Colon (tissue), 2 donors: Measurements from ENCODE around the gene KPNA4.
"Not testable (repeated sequence)": the region's sequence is repeated elsewhere in the genome, so short reads cannot be mapped to it uniquely, and the experiment has no call there.

Experiments
- FAIRE-seq: peaks from 2 replicates; lab custom pipeline; 2012; peaks lifted over from hg19 to GRCh38; lab: Jason Lieb, UNC
- donor health status: control.
- donor health status: control.

Gene KPNA4

GRCh38 chr3:160565442-160566403, at the start of gene KPNA4:
Gene KPNA4 (minus strand): TSS chr3:160565571. CDS start chr3:160565282, 289 bp downstream.
- FAIRE-seq: peak; percentile 53

GRCh38 chr3:160613661-160614060, 48.3 kb upstream of the KPNA4 start:
- no peak for FAIRE-seq

GRCh38 chr3:160612386-160613075, 47.2 kb upstream of the KPNA4 start:
- no peak for FAIRE-seq

GRCh38 chr3:160611141-160611540, 45.8 kb upstream of the KPNA4 start:
- FAIRE-seq: no peak

- no peak for FAIRE-seq
These were observed 43.5 kb upstream of the KPNA4 start for GRCh38 chr3:160608870-160609269.

- FAIRE-seq: no peak
These were observed 42.5 kb upstream of the KPNA4 start for GRCh38 chr3:160607826-160608225.

- FAIRE-seq: no peak
These were observed 39.9 kb upstream of the KPNA4 start for GRCh38 chr3:160605315-160605714.

GRCh38 chr3:160603845-160604244, 38.5 kb upstream of the KPNA4 start:
- not testable (repeated sequence) for FAIRE-seq

GRCh38 chr3:160602259-160602658, 36.9 kb upstream of the KPNA4 start:
- FAIRE-seq: no peak

- FAIRE-seq: no peak
These were observed 35.9 kb upstream of the KPNA4 start for GRCh38 chr3:160601288-160601687.

GRCh38 chr3:160598865-160599264, 33.5 kb upstream of the KPNA4 start:
- FAIRE-seq: no peak

GRCh38 chr3:160588023-160588422, 22.7 kb upstream of the KPNA4 start:
- FAIRE-seq: no peak

- FAIRE-seq: no peak
These were observed 21.7 kb upstream of the KPNA4 start for GRCh38 chr3:160587105-160587504.

GRCh38 chr3:160586679-160587078, 21.3 kb upstream of the KPNA4 start:
- no peak for FAIRE-seq

- no peak for FAIRE-seq
These were observed 18.1 kb upstream of the KPNA4 start for GRCh38 chr3:160583451-160583850.

GRCh38 chr3:160580938-160581337, 15.6 kb upstream of the KPNA4 start:
- FAIRE-seq: no peak

- no peak for FAIRE-seq
These were observed 12.3 kb upstream of the KPNA4 start for GRCh38 chr3:160577556-160578195.

GRCh38 chr3:160577093-160577492, 11.7 kb upstream of the KPNA4 start:
- FAIRE-seq: no peak

- no peak for FAIRE-seq
These were observed 11.2 kb upstream of the KPNA4 start for GRCh38 chr3:160576621-160577020.

- FAIRE-seq: no peak
These were observed 10.2 kb upstream of the KPNA4 start for GRCh38 chr3:160575589-160575988.

GRCh38 chr3:160574636-160575035, 9.3 kb upstream of the KPNA4 start:
- no peak for FAIRE-seq

- not testable (repeated sequence) for FAIRE-seq
These were observed 8.7 kb upstream of the KPNA4 start for GRCh38 chr3:160573955-160574525.
